GM12891 (cell line): ENCODE results near the gene MGA.

Experiments used
- POLR2A ChIP-seq: IDR thresholded peaks from 2 replicates; pipeline ENCODE4 v1.6.1; 2011; ENCODE audit warnings: low read depth, low read length, control low read depth
- POLR2AphosphoS5 ChIP-seq: IDR thresholded peaks from 2 replicates; pipeline ENCODE4 v1.6.1; 2011; ENCODE audit warnings: low read depth, low read length, control low read depth
- SPI1 ChIP-seq: IDR thresholded peaks from 2 replicates; pipeline ENCODE4 v1.6.1; 2011; ENCODE audit warnings: low read depth, low read length, control low read depth
- TAF1 ChIP-seq: IDR thresholded peaks from 2 replicates; pipeline ENCODE4 v1.6.1; 2011; ENCODE audit warnings: low read depth, low read length, control low read depth

- TF ChIP-seq POLR2A, result no peak
- no peak for TF ChIP-seq TAF1
- no peak for TF ChIP-seq POLR2AphosphoS5
- no peak for TF ChIP-seq SPI1
Measured at GRCh38 chr15:41655716-41656115, 4.5 kb upstream of the MGA start.
